Panc1 (cell line): ENCODE data around the gene JKAMP. TPM values are rescaled to one million over a fixed set of nuclear protein-coding genes. Genes with fewer than 3 reads are reported as not detected.

Source experiments
- ATAC-seq: fragments of 200-7000 bp; cut with Tn5 transposase; 2 replicates; pipeline ENCODE4 v1.9.1; 2020; ENCODE audit warnings: mild to moderate bottlenecking, moderate library complexity
- BruUV-seq: library from RNA; stranded (reverse); fragments of 400-500 nt; replicated peaks from 2 replicates; lab custom pipeline; 2021; lab: Mats Ljungman, UMichigan
- CTCF ChIA-PET: fragments of 300-600 bp; sonication (Branson Sonifier 250); formaldehyde crosslinking; loops from one replicate; lab custom pipeline; 2022; ENCODE audit warnings: antibody characterized with exemption; lab: Charles Lee
- POLR2A ChIA-PET: fragments of 300-600 bp; sonication (Branson Sonifier 250); formaldehyde crosslinking; loops from one replicate; lab custom pipeline; 2022; ENCODE audit warnings: antibody characterized with exemption; lab: Charles Lee
- DNase-seq: peaks from one replicate; pipeline ENCODE4 v3.0.0-alpha.2; 2010; ENCODE audit warnings: low read depth, low spot score
- H3K27ac ChIP-seq: 2 replicates; pipeline ENCODE4 v1.5.1; 2011; ENCODE audit warnings: mild to moderate bottlenecking, low read length, inconsistent platforms
- H3K27me3 ChIP-seq: fragments of 200-500 bp; sonication (Bioruptor generic); 2 replicates; pipeline ENCODE4 v1.6.0; 2014; ENCODE audit warnings: low read length, inconsistent platforms; ENCODE audit not compliant: control insufficient read depth, insufficient read depth
- H3K36me3 ChIP-seq: fragments of 200-500 bp; sonication (Bioruptor generic); 2 replicates; pipeline ENCODE4 v1.5.1; 2014; ENCODE audit warnings: inconsistent platforms, mild to moderate bottlenecking, low read length, moderate library complexity; ENCODE audit not compliant: control insufficient read depth, insufficient read depth
- H3K4me1 ChIP-seq: 2 replicates; pipeline ENCODE4 v1.5.1; 2011; ENCODE audit warnings: inconsistent platforms, mild to moderate bottlenecking, low read length, moderate library complexity; ENCODE audit not compliant: control insufficient read depth, insufficient read depth
- H3K4me3 ChIP-seq, 2 experiments: 2 replicates each; pipeline ENCODE4 v1.5.1; 2011 to 2012; ENCODE audit warnings: low read depth in 2 of 2, low read length in 2 of 2, mild to moderate bottlenecking in 2 of 2, inconsistent platforms in 1 of 2, moderate library complexity in 1 of 2
- H3K9me3 ChIP-seq: fragments of 200-500 bp; sonication (Bioruptor generic); 2 replicates; pipeline ENCODE4 v1.5.1; 2014; ENCODE audit warnings: low read depth, mild to moderate bottlenecking, inconsistent platforms, low read length, moderate library complexity; ENCODE audit not compliant: control insufficient read depth, insufficient read depth
- POLR2AphosphoS5 ChIP-seq: IDR thresholded peaks from 2 replicates; pipeline ENCODE4 v1.6.1; 2012; ENCODE audit warnings: mild to moderate bottlenecking, low read depth, low read length, moderate library complexity
- SIN3A ChIP-seq: IDR thresholded peaks from 2 replicates; pipeline ENCODE4 v1.6.1; 2012; ENCODE audit warnings: low read depth, mild to moderate bottlenecking, low read length, moderate library complexity, borderline replicate concordance; ENCODE audit not compliant: insufficient read depth
- TCF7L2 ChIP-seq: IDR thresholded peaks from 2 replicates; pipeline ENCODE4 v1.6.1; 2011; ENCODE audit warnings: mild to moderate bottlenecking, low read depth, low read length, inconsistent platforms
- in situ Hi-C: cut with HindIII; loops from 2 replicates; pipeline ENCODE4 v1.10.0; 2016; ENCODE audit warnings: low sequenced_read_pairs, low pct_unique_long_range_greater_than_20kb
- intact Hi-C: fragments of 100-400 bp; cut with micrococcal nuclease; formaldehyde crosslinking; loops from one replicate; pipeline ENCODE4 v1.10.0; 2022; ENCODE audit not compliant: unreplicated experiment
- total RNA-seq: library from RNA; stranded (reverse); gene quantifications from one replicate; pipeline ENCODE4 v1.2.1, GENCODE V29; 2021; ENCODE audit not compliant: unreplicated experiment
- TF ChIP-seq, protein P1 (sequence below): fragments of 450-650 bp; IDR thresholded peaks from 2 replicates; pipeline ENCODE4 v1.5.1; 2017; ENCODE audit warnings: mild to moderate bottlenecking
- TF ChIP-seq, protein P2 (sequence below), 2 experiments: IDR thresholded peaks; 2 replicates each; pipeline ENCODE4 v1.6.1; 2011 to 2012; ENCODE audit warnings: low read depth in 2 of 2, control low read depth in 1 of 2, low read length in 1 of 2, mild to moderate bottlenecking in 1 of 2, moderate library complexity in 1 of 2; ENCODE audit not compliant: insufficient read depth in 1 of 2

JKAMP gene
- total RNA-seq, 1 experiment from 2014 or later, result 36.0 TPM

- CTCF ChIA-PET, result no interaction called here
- ATAC-seq (no peak), DNase-seq (no peak)
- no peak overlapping the region for H3K4me3 ChIP-seq
- BruUV-seq, result no TSS peak
- TF ChIP-seq POLR2AphosphoS5 (no peak), TCF7L2 (no peak), SIN3A (no peak)
- TF ChIP-seq, protein P1, sequence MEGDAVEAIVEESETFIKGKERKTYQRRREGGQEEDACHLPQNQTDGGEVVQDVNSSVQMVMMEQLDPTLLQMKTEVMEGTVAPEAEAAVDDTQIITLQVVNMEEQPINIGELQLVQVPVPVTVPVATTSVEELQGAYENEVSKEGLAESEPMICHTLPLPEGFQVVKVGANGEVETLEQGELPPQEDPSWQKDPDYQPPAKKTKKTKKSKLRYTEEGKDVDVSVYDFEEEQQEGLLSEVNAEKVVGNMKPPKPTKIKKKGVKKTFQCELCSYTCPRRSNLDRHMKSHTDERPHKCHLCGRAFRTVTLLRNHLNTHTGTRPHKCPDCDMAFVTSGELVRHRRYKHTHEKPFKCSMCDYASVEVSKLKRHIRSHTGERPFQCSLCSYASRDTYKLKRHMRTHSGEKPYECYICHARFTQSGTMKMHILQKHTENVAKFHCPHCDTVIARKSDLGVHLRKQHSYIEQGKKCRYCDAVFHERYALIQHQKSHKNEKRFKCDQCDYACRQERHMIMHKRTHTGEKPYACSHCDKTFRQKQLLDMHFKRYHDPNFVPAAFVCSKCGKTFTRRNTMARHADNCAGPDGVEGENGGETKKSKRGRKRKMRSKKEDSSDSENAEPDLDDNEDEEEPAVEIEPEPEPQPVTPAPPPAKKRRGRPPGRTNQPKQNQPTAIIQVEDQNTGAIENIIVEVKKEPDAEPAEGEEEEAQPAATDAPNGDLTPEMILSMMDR, result no peak
- TF ChIP-seq, protein P2, sequence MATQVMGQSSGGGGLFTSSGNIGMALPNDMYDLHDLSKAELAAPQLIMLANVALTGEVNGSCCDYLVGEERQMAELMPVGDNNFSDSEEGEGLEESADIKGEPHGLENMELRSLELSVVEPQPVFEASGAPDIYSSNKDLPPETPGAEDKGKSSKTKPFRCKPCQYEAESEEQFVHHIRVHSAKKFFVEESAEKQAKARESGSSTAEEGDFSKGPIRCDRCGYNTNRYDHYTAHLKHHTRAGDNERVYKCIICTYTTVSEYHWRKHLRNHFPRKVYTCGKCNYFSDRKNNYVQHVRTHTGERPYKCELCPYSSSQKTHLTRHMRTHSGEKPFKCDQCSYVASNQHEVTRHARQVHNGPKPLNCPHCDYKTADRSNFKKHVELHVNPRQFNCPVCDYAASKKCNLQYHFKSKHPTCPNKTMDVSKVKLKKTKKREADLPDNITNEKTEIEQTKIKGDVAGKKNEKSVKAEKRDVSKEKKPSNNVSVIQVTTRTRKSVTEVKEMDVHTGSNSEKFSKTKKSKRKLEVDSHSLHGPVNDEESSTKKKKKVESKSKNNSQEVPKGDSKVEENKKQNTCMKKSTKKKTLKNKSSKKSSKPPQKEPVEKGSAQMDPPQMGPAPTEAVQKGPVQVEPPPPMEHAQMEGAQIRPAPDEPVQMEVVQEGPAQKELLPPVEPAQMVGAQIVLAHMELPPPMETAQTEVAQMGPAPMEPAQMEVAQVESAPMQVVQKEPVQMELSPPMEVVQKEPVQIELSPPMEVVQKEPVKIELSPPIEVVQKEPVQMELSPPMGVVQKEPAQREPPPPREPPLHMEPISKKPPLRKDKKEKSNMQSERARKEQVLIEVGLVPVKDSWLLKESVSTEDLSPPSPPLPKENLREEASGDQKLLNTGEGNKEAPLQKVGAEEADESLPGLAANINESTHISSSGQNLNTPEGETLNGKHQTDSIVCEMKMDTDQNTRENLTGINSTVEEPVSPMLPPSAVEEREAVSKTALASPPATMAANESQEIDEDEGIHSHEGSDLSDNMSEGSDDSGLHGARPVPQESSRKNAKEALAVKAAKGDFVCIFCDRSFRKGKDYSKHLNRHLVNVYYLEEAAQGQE (IDR thresholded peaks at IDR 0.05; ENCODE audit: insufficient read depth in 1 of 2, low read depth in 2 of 2, low read length in 1 of 2), result no peak
- H3K27ac ChIP-seq, result no peak overlapping the region
- no peaks in the 10 kb centered on the region for H3K27me3 ChIP-seq
- H3K9me3 ChIP-seq, result no peaks in the 10 kb centered on the region
- intact Hi-C loops (no loop called here), in situ Hi-C loops (no loop called here)
- no peaks in the 10 kb centered on the region for H3K4me1 ChIP-seq
- H3K36me3 ChIP-seq, result no peaks in the 10 kb centered on the region
- POLR2A ChIA-PET, result no interaction called here
These were observed 54.6 kb downstream of the JKAMP start for GRCh38 chr14:59538936-59539335.

- Histone ChIP-seq H3K27me3 (no peaks in the 10 kb centered on the region), H3K36me3 (no peaks in the 10 kb centered on the region), H3K27ac (no peak overlapping the region), H3K4me3 (no peak overlapping the region), H3K9me3 (no peaks in the 10 kb centered on the region), H3K4me1 (no peaks in the 10 kb centered on the region)
- in situ Hi-C loops (no loop called here), intact Hi-C loops (no loop called here)
- POLR2A ChIA-PET, result no interaction called here
- ATAC-seq (no peak), DNase-seq (no peak)
- CTCF ChIA-PET, result no interaction called here
- TF ChIP-seq, protein P1, result no peak
- TF ChIP-seq, protein P2 (IDR thresholded peaks at IDR 0.05; ENCODE audit: insufficient read depth in 1 of 2, low read depth in 2 of 2, low read length in 1 of 2), result no peak
- TF ChIP-seq POLR2AphosphoS5 (no peak), TCF7L2 (no peak), SIN3A (no peak)
- BruUV-seq, result no TSS peak
These were observed 56.5 kb downstream of the JKAMP start for GRCh38 chr14:59540852-59541251.
